Measurements from ENCODE around the gene KCNIP4.

The KCNIP4 gene

GRCh38 chr4:21801661-21802385 is 146.7 kb downstream of the KCNIP4 start:
- H3K9ac ChIP-seq (ENCODE audit: low read depth, low read length, poor library complexity, severe bottlenecking), result no peak overlapping the region
- no peaks in the 10 kb centered on the region for H3K79me2 ChIP-seq (ENCODE audit: insufficient read depth, low read length)
- no peaks in the 10 kb centered on the region for H3K27me3 ChIP-seq (ENCODE audit: insufficient read depth, low read length, poor library complexity, severe bottlenecking)
- H3K36me3 ChIP-seq (ENCODE audit: insufficient read depth, low read length), result no peaks in the 10 kb centered on the region
- no peak overlapping the region for H2AFZ ChIP-seq (ENCODE audit: low read length)
- H3K9me2 ChIP-seq (replicated peaks; ENCODE audit: low read depth, low read length), result no peaks in the 10 kb centered on the region
- H3K4me3 ChIP-seq (ENCODE audit: low read length, poor library complexity, severe bottlenecking), result no peak overlapping the region
- H3K4me2 ChIP-seq (ENCODE audit: low read depth, low read length, poor library complexity, severe bottlenecking), result no peak overlapping the region
- no peak for TF ChIP-seq EZH2phosphoT487 (IDR thresholded peaks at IDR 0.05; ENCODE audit: borderline replicate concordance)
- no peak for TF ChIP-seq CTCF (conservative IDR thresholded peaks at IDR 0.05; ENCODE audit: low read length)
- no peaks in the 10 kb centered on the region for H3F3A ChIP-seq (ENCODE audit: low read depth)
- H4K20me1 ChIP-seq (ENCODE audit: insufficient read depth, low read length, poor library complexity, severe bottlenecking), result no peaks in the 10 kb centered on the region
- no peaks in the 10 kb centered on the region for H3K4me1 ChIP-seq (ENCODE audit: insufficient read depth, low read length, poor library complexity, severe bottlenecking)
- no peaks in the 10 kb centered on the region for H3K9me3 ChIP-seq (ENCODE audit: insufficient read depth, low read depth, low read length)

- Histone ChIP-seq H3K4me3 (ENCODE audit: low read length, poor library complexity, severe bottlenecking) (no peak overlapping the region), H3K36me3 (ENCODE audit: insufficient read depth, low read length) (no peaks in the 10 kb centered on the region), H3K9ac (ENCODE audit: low read depth, low read length, poor library complexity, severe bottlenecking) (no peak overlapping the region), H4K20me1 (ENCODE audit: insufficient read depth, low read length, poor library complexity, severe bottlenecking) (no peaks in the 10 kb centered on the region), H3K4me2 (ENCODE audit: low read depth, low read length, poor library complexity, severe bottlenecking) (no peak overlapping the region), H2AFZ (ENCODE audit: low read length) (no peak overlapping the region), H3K9me2 (replicated peaks; ENCODE audit: low read depth, low read length) (no peaks in the 10 kb centered on the region), H3K9me3 (ENCODE audit: insufficient read depth, low read depth, low read length) (no peaks in the 10 kb centered on the region), H3K4me1 (ENCODE audit: insufficient read depth, low read length, poor library complexity, severe bottlenecking) (no peaks in the 10 kb centered on the region), H3K79me2 (ENCODE audit: insufficient read depth, low read length) (no peaks in the 10 kb centered on the region), H3K27me3 (ENCODE audit: insufficient read depth, low read length, poor library complexity, severe bottlenecking) (no peaks in the 10 kb centered on the region), H3F3A (ENCODE audit: low read depth) (no peaks in the 10 kb centered on the region)
- no peak for TF ChIP-seq CTCF (conservative IDR thresholded peaks at IDR 0.05; ENCODE audit: low read length)
- no peak for TF ChIP-seq EZH2phosphoT487 (IDR thresholded peaks at IDR 0.05; ENCODE audit: borderline replicate concordance)
Observed at GRCh38 chr4:21795091-21795490, 153.5 kb downstream of the KCNIP4 start.

- H3K9me3 ChIP-seq (ENCODE audit: insufficient read depth, low read depth, low read length), result no peaks in the 10 kb centered on the region
- H3F3A ChIP-seq (ENCODE audit: low read depth), result no peaks in the 10 kb centered on the region
- no peaks in the 10 kb centered on the region for H3K36me3 ChIP-seq (ENCODE audit: insufficient read depth, low read length)
- H3K79me2 ChIP-seq (ENCODE audit: insufficient read depth, low read length), result no peaks in the 10 kb centered on the region
- no peak overlapping the region for H3K9ac ChIP-seq (ENCODE audit: low read depth, low read length, poor library complexity, severe bottlenecking)
- H4K20me1 ChIP-seq (ENCODE audit: insufficient read depth, low read length, poor library complexity, severe bottlenecking), result no peaks in the 10 kb centered on the region
- H3K9me2 ChIP-seq (replicated peaks; ENCODE audit: low read depth, low read length), result no peaks in the 10 kb centered on the region
- no peak overlapping the region for H3K4me2 ChIP-seq (ENCODE audit: low read depth, low read length, poor library complexity, severe bottlenecking)
- no peak for TF ChIP-seq EZH2phosphoT487 (IDR thresholded peaks at IDR 0.05; ENCODE audit: borderline replicate concordance)
- TF ChIP-seq CTCF (conservative IDR thresholded peaks at IDR 0.05; ENCODE audit: low read length), result no peak
- no peaks in the 10 kb centered on the region for H3K27me3 ChIP-seq (ENCODE audit: insufficient read depth, low read length, poor library complexity, severe bottlenecking)
- H2AFZ ChIP-seq (ENCODE audit: low read length), result no peak overlapping the region
- H3K4me1 ChIP-seq (ENCODE audit: insufficient read depth, low read length, poor library complexity, severe bottlenecking), result no peaks in the 10 kb centered on the region
- H3K4me3 ChIP-seq (ENCODE audit: low read length, poor library complexity, severe bottlenecking), result no peak overlapping the region
Observed at GRCh38 chr4:21792736-21793135, 155.8 kb downstream of the KCNIP4 start.
